HUES6 (cell line): ENCODE results near the gene GALR2.
A peak's percentile ranks its signal among the peaks of the same experiment; 100 is the strongest.
"Not testable (repeated sequence)": the region's sequence is repeated elsewhere in the genome, so short reads cannot be mapped to it uniquely, and the experiment has no call there.

Experiments used
- H3K27ac ChIP-seq: 2 replicates; pipeline ENCODE4 v1.7.0; 2013; ENCODE audit warnings: low read depth, mild to moderate bottlenecking, low read length, inconsistent platforms
- H3K27me3 ChIP-seq: 2 replicates; pipeline ENCODE4 v1.6.1; 2013; ENCODE audit warnings: low read length; ENCODE audit not compliant: control insufficient read depth, insufficient read depth
- H3K36me3 ChIP-seq: 2 replicates; pipeline ENCODE4 v1.6.1; 2013; ENCODE audit warnings: low read length; ENCODE audit not compliant: control insufficient read depth, insufficient read depth
- H3K4me1 ChIP-seq: 2 replicates; pipeline ENCODE4 v1.6.1; 2013; ENCODE audit warnings: low read length; ENCODE audit not compliant: control insufficient read depth, insufficient read depth
- H3K4me3 ChIP-seq: 2 replicates; pipeline ENCODE4 v1.5.1; 2013; ENCODE audit warnings: low read depth, low read length
- H3K9ac ChIP-seq: one replicate; pipeline ENCODE4 v1.6.1; 2013; ENCODE audit warnings: mild to moderate bottlenecking, low read length
- H3K9me3 ChIP-seq: 2 replicates; pipeline ENCODE4 v1.6.1; 2013; ENCODE audit warnings: low read depth, low read length; ENCODE audit not compliant: control insufficient read depth, insufficient read depth

Gene GALR2

DNA sequence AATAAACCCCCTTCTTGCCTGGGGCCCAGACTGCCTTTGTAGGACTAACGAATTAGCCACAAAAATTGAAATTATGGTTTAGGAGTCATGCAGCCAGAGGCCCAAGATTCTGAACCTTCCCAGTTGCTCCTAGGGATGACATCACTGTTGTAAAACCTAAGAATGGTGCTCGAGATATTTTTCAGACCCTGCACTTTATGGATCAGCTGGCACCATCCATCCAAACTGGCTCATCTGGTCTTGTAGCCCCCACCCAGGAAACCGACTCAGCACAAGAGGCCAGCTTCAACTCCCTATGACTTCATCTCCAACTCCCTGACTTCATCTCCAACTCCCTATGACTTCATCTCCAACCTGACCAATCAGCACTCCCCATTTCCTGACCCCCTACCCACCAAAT lies 36.5 kb upstream of the GALR2 start:
- no peak overlapping the region for H3K9ac ChIP-seq
- H3K36me3 ChIP-seq: peaks cover 48% of the 10 kb centered on the region
- H3K9me3 ChIP-seq: peaks cover 4% of the 10 kb centered on the region; the same call in 1 of the 2 replicates
- H3K27ac ChIP-seq: no peak overlapping the region
- H3K4me1 ChIP-seq: peaks cover 21% of the 10 kb centered on the region
- H3K4me3 ChIP-seq: no peak overlapping the region
- no peaks in the 10 kb centered on the region for H3K27me3 ChIP-seq

- no peak overlapping the region for H3K27ac ChIP-seq
- peaks cover 21% of the 10 kb centered on the region for H3K4me1 ChIP-seq
- H3K4me3 ChIP-seq: no peak overlapping the region
- peaks cover 58% of the 10 kb centered on the region for H3K36me3 ChIP-seq
- H3K9ac ChIP-seq: no peak overlapping the region
- no peaks in the 10 kb centered on the region for H3K27me3 ChIP-seq
- H3K9me3 ChIP-seq: no peaks in the 10 kb centered on the region
Measured at GRCh38 chr17:76039121-76039520, 35.5 kb upstream of the GALR2 start.

DNA sequence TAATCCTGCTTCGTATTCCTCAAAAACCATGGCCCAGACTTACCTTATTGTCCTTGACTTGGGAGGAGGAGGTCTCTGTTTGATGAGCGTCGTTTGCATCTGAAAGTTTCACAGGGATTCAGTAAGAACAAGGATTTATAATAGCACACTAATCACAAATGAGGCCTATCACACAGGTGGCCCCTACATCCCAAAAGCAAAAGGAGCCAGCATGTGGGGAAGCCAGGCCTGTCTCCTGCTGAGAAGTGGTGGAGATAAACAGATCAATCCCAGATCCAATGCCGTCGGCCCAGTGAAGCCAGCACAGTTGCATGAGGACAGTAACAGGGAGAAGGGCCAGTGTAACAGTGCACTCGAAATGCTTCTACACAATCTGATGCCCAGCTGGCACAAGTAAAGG lies 34.2 kb upstream of the GALR2 start:
- H3K27ac ChIP-seq: no peak overlapping the region
- peaks cover 71% of the 10 kb centered on the region for H3K36me3 ChIP-seq
- H3K4me1 ChIP-seq: peaks cover 21% of the 10 kb centered on the region

GRCh38 chr17:76042868-76043267 lies 31.7 kb upstream of the GALR2 start:
- not testable (repeated sequence) for H3K27me3 ChIP-seq, H3K9me3 ChIP-seq, H3K4me3 ChIP-seq, H3K27ac ChIP-seq, H3K9ac ChIP-seq
- peaks cover 92% of the 10 kb centered on the region for H3K36me3 ChIP-seq
- H3K4me1 ChIP-seq: peaks cover 10% of the 10 kb centered on the region; the same call in 1 of the 2 replicates

More for the DNA sequence above, 34.2 kb upstream of the GALR2 start:
- Histone ChIP-seq H3K4me3 (no peak overlapping the region), H3K9ac (no peak overlapping the region), H3K27me3 (no peaks in the 10 kb centered on the region), H3K9me3 (no peaks in the 10 kb centered on the region)

DNA sequence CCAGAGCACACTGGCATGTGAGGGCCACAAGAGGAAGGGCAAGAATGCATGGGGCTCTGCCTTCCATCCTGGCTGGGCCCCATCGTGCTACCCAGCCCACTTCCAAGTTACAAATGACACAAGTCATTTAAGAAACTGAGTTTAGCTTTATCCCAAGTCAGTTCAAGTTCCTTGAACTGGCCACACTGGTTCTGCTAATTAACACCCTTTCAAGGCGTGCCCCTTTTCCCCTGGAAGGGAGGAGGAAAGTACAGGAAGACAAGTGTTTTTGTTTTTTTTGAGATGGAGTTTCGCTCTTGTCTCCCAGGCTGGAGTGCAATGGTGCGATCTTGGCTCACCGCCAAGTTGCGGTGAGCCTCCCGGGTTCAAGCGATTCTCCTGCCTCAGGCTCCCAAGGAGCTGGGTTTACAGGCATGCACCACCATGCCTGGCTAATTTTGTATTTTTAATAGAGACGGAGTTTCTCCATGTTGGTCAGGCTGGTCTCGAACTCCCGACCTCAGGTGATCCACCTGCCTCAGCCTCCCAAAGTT lies 30.0 kb upstream of the GALR2 start:
- H3K9me3 ChIP-seq, H3K27ac ChIP-seq, H3K9ac ChIP-seq, H3K27me3 ChIP-seq, H3K4me3 ChIP-seq: not testable (repeated sequence)
- Histone ChIP-seq H3K4me1 (peaks cover 14% of the 10 kb centered on the region; the same call in 1 of the 2 replicates), H3K36me3 (peaks cover 94% of the 10 kb centered on the region)

DNA sequence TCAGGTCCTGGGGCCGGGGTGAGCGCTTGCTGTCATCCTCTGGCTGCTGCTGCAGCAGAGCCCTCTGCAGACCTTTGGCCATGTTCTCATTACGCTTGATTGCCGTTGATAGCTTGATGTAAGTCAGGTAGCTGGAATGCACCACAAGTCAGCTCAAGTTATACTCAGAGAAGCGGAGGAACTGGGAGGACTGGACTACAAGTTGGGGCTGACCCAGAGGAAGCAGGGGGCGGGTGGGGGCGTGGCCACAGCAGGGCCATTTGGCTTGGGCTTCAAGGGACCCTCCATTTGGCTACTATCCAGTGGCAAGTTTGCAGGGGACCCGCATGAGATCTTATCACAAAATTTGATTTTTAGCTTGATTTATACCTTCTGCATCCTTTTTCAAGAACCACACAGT lies 28.5 kb upstream of the GALR2 start:
- Histone ChIP-seq H3K27ac (no peak overlapping the region), H3K36me3 (peaks cover 94% of the 10 kb centered on the region), H3K4me3 (no peak overlapping the region), H3K4me1 (peaks cover 8% of the 10 kb centered on the region; the same call in 1 of the 2 replicates), H3K9ac (no peak overlapping the region), H3K27me3 (no peaks in the 10 kb centered on the region), H3K9me3 (no peaks in the 10 kb centered on the region)

- Histone ChIP-seq H3K4me3 (no peak overlapping the region), H3K9me3 (no peaks in the 10 kb centered on the region), H3K9ac (no peak overlapping the region), H3K4me1 (peaks cover 4% of the 10 kb centered on the region; the same call in 1 of the 2 replicates), H3K36me3 (peaks cover 90% of the 10 kb centered on the region), H3K27me3 (no peaks in the 10 kb centered on the region), H3K27ac (peak overlapping the region; percentile 1; the same call in 1 of the 2 replicates)
Measured at GRCh38 chr17:76048025-76048605, 26.5 kb upstream of the GALR2 start.

- Histone ChIP-seq H3K27ac (no peak overlapping the region), H3K9ac (no peak overlapping the region), H3K36me3 (peaks cover 90% of the 10 kb centered on the region), H3K9me3 (no peaks in the 10 kb centered on the region), H3K27me3 (no peaks in the 10 kb centered on the region), H3K4me1 (peaks cover 5% of the 10 kb centered on the region; the same call in 1 of the 2 replicates), H3K4me3 (no peak overlapping the region)
Measured at GRCh38 chr17:76048711-76049110, 25.9 kb upstream of the GALR2 start.

DNA sequence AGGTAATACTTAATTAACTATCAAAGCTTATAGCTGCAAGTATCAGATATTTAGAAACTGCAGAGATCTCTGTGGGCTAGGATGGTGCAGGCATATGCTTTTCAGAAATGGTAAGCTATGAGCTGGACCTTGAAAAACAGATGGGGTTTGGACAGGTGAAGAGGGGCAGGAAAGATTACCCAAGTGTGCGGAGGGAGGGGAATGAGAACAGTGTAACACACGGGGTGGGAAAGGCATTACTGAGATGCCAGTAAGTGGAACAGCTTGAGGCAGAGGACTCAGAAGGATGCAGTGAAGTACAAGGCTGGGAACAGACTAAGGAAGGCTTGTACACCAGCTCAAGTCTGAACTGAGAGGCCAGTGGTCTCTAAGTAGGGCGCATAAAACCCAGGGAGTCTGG lies 25.3 kb upstream of the GALR2 start:
- Histone ChIP-seq H3K36me3 (peaks cover 90% of the 10 kb centered on the region), H3K4me3 (no peak overlapping the region), H3K27ac (no peak overlapping the region), H3K4me1 (peaks cover 7% of the 10 kb centered on the region; the same call in 1 of the 2 replicates), H3K9ac (no peak overlapping the region), H3K9me3 (no peaks in the 10 kb centered on the region), H3K27me3 (no peaks in the 10 kb centered on the region)

DNA sequence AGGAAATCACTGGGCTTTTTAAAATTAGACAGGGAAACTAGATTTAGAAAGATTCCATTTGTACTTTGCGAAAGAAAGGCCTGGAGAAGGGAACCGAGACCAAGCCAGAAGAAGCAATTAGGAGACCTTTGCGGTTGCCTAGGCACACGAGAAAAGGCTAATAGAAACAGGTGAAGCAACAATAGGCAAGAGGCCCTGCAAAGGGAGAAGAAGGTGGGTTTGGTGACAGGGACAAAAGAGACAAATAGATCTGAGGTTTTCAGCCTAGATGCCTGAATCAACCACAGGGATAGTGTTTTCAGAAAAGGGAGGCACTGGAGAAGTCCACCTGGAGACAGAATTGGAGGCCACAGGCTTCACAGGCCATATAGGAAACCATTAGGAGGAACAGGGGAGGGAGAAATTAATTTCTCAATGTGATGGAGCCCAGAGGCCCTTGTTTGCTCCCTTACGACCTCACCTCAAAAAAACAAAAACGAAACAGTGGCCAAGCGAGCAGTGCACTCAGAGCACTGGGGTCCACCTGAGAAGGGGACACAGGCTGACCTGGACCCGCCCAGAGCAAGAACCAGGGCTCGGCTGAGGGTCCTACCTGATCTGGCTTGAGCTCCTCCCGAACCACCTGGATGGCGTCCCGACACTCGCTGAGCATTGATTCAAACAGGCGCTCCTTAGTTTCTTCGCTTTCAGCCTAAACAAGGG lies 24.6 kb upstream of the GALR2 start:
- Histone ChIP-seq H3K4me3 (no peak overlapping the region), H3K36me3 (peaks cover 88% of the 10 kb centered on the region), H3K9ac (no peak overlapping the region), H3K9me3 (no peaks in the 10 kb centered on the region), H3K27me3 (no peaks in the 10 kb centered on the region), H3K4me1 (peaks cover 7% of the 10 kb centered on the region; the same call in 1 of the 2 replicates), H3K27ac (no peak overlapping the region)
